Trophoblast cell (in vitro differentiated cells and primary cell): ENCODE results near the gene SYTL2.
A peak's percentile ranks its signal among the peaks of the same experiment; 100 is the strongest.

ENCODE experiments used
- DNase-seq, 2 donors: peaks; one replicate each; pipeline ENCODE4 v3.0.0-alpha.2; 2016
- H2AFZ ChIP-seq: 2 replicates; pipeline ENCODE4 v1.6.1; 2013; ENCODE audit warnings: low read length, moderate library complexity, mild to moderate bottlenecking; ENCODE audit not compliant: insufficient read depth, poor library complexity
- H2AK5ac ChIP-seq: 2 replicates; pipeline ENCODE4 v1.6.1; 2013; ENCODE audit warnings: mild to moderate bottlenecking, low read length
- H2BK120ac ChIP-seq: 2 replicates; pipeline ENCODE4 v1.6.1; 2013; ENCODE audit warnings: low read length, mild to moderate bottlenecking, moderate library complexity; ENCODE audit not compliant: insufficient read depth, poor library complexity
- H2BK12ac ChIP-seq: 2 replicates; pipeline ENCODE4 v1.6.1; 2013; ENCODE audit warnings: mild to moderate bottlenecking, low read length, moderate library complexity
- H2BK5ac ChIP-seq: 2 replicates; pipeline ENCODE4 v1.6.1; 2013; ENCODE audit warnings: low read length, low read depth, moderate library complexity, mild to moderate bottlenecking; ENCODE audit not compliant: poor library complexity
- H3K14ac ChIP-seq: 2 replicates; pipeline ENCODE4 v1.6.1; 2013; ENCODE audit warnings: mild to moderate bottlenecking, low read length
- H3K18ac ChIP-seq: 2 replicates; pipeline ENCODE4 v1.6.1; 2013; ENCODE audit warnings: mild to moderate bottlenecking, low read length
- H3K23ac ChIP-seq: 2 replicates; pipeline ENCODE4 v1.6.1; 2013; ENCODE audit warnings: low read length
- H3K27ac ChIP-seq: 2 replicates; pipeline ENCODE4 v1.5.1; 2013; ENCODE audit warnings: low read depth, mild to moderate bottlenecking, inconsistent platforms, low read length, moderate library complexity
- H3K27me3 ChIP-seq: 2 replicates; pipeline ENCODE4 v1.6.1; 2013; ENCODE audit warnings: inconsistent platforms, mild to moderate bottlenecking, low read length, moderate library complexity; ENCODE audit not compliant: insufficient read depth
- H3K36me3 ChIP-seq, 2 experiments: 1 replicate in 1 of 2; 2 replicates in 1 of 2; pipeline ENCODE4 v1.6.1; 2013; ENCODE audit warnings: low read length in 2 of 2, mild to moderate bottlenecking in 2 of 2, moderate library complexity in 1 of 2; ENCODE audit not compliant: insufficient read depth in 2 of 2, control insufficient read depth in 1 of 2
- H3K4ac ChIP-seq: 2 replicates; pipeline ENCODE4 v1.6.1; 2013; ENCODE audit warnings: low read depth, mild to moderate bottlenecking, low read length, moderate library complexity
- H3K4me1 ChIP-seq, 2 experiments: 1 replicate in 1 of 2; 2 replicates in 1 of 2; pipeline ENCODE4 v1.6.1; 2013; ENCODE audit warnings: low read length in 2 of 2, mild to moderate bottlenecking in 2 of 2, moderate library complexity in 1 of 2; ENCODE audit not compliant: insufficient read depth in 2 of 2, control insufficient read depth in 1 of 2
- H3K4me2 ChIP-seq: 2 replicates; pipeline ENCODE4 v1.6.1; 2013; ENCODE audit warnings: inconsistent platforms, mild to moderate bottlenecking, low read length, moderate library complexity
- H3K4me3 ChIP-seq: 2 replicates; pipeline ENCODE4 v1.5.1; 2013; ENCODE audit warnings: mild to moderate bottlenecking, low read depth, low read length, inconsistent platforms
- H3K79me1 ChIP-seq: one replicate; pipeline ENCODE4 v1.6.1; 2013; ENCODE audit warnings: low read length
- H3K79me2 ChIP-seq: 2 replicates; pipeline ENCODE4 v1.6.1; 2013; ENCODE audit warnings: low read length, mild to moderate bottlenecking; ENCODE audit not compliant: control insufficient read depth, insufficient read depth, poor library complexity
- H3K9ac ChIP-seq: 2 replicates; pipeline ENCODE4 v1.6.1; 2013; ENCODE audit warnings: mild to moderate bottlenecking, low read length
- H3K9me3 ChIP-seq: 2 replicates; pipeline ENCODE4 v1.6.1; 2013; ENCODE audit warnings: low read depth, mild to moderate bottlenecking, control low read depth, inconsistent platforms, low read length; ENCODE audit not compliant: insufficient read depth
- H4K12ac ChIP-seq: 2 replicates; pipeline ENCODE4 v1.6.1; 2013; ENCODE audit warnings: low read depth, mild to moderate bottlenecking, low read length, moderate library complexity
- H4K8ac ChIP-seq: 2 replicates; pipeline ENCODE4 v1.6.1; 2013; ENCODE audit warnings: low read depth, mild to moderate bottlenecking, low read length, moderate library complexity
- H4K91ac ChIP-seq: one replicate; pipeline ENCODE4 v1.6.1; 2013; ENCODE audit warnings: low read depth, mild to moderate bottlenecking, low read length, moderate library complexity
- WGBS: extraction: QIAGEN DNeasy Blood & Tissue Kit; methylation state at CpG from one replicate; pipeline ENCODE4 v1.1.7; 2013; ENCODE audit warnings: missing lambda C conversion rate; ENCODE audit not compliant: insufficient read length, insufficient coverage; ENCODE audit errors: extremely low coverage; 5-methylcytosine and 5-hydroxymethylcytosine counted together

Gene SYTL2

DNA sequence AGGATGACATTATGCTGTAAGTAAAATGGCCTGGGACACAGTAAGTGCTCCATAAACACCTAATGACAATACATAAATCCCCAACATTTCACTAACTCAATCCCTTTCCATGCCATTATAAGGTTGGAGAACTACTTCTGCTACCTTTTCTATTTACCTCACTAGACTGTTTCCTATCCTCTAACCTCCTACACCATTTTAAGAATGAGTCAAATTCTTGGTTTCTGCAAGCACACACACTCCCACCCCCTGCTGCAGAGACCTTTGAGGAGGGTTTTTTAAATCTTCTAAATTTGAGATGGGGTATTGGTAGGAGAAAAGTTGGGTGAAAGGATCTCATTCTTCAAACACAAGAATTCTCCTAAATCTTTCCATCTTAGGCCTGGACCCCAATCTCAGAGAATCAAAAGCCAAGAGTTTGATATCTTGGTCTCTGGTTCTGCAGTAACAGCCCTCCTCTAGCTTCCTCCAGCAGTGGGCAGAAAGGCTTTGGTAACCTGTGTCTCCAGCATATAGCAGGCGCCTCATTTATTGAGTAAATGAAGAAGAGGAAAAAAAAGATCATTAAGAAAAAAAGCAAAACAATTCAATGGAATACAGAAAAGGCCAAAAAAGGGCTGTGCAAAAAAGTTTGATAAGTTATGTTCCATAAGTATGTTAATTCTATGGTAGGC is 42.3 kb downstream of the SYTL2 start:
- Histone ChIP-seq H3K27me3 (no peaks in the 10 kb centered on the region), H3K27ac (no peak overlapping the region), H3K4me3 (no peak overlapping the region), H3K36me3 (no peaks in the 10 kb centered on the region), H4K91ac (no peak overlapping the region), H3K4ac (no peak overlapping the region), H2AK5ac (no peak overlapping the region), H4K8ac (no peak overlapping the region), H3K9me3 (peaks cover 3% of the 10 kb centered on the region), H3K79me2 (no peaks in the 10 kb centered on the region), H3K14ac (no peak overlapping the region), H3K4me1 (peaks cover 0 to 5% of the 10 kb centered on the region in 2 experiments), H2AFZ (no peak overlapping the region), H2BK120ac (no peak overlapping the region), H3K79me1 (no peaks in the 10 kb centered on the region), H3K18ac (no peak overlapping the region), H2BK12ac (no peak overlapping the region), H3K9ac (no peak overlapping the region), H3K23ac (no peak overlapping the region), H2BK5ac (no peak overlapping the region), H3K4me2 (no peak overlapping the region), H4K12ac (no peak overlapping the region)
- DNase-seq, result no peak
- no CpG with 5 or more reads among the region's 1 CpG for WGBS

DNA sequence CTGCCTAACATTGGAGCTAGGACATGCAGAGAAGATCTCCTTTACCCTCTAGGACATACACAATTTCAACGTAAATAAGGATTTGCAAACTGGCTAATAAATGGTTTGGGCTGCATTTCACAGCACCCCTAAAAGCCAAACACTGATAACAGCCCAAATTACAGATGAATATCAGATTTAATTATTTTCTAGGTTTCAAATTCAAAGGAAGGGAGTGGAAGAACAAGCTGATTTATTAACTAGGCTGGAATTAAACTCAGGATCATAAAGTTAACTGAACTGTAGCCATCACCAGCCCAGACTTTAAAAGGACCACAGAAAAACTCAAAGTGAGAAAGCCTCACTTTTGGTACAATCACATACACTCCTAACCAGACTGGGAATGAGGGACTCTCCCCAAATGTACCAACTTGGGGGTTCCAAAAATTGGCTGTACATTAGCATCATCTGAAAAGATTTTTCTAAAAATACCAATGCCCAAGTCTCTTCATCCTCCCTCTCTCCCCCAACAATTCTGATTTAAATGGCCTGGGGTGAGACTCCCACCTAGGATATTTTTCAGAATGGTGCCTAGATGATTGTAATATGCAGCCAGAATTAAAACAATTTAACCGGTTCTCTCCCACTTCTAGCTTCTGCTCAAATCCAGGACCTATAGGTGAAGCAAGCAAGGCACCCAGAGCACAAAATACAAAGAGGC is 43.5 kb downstream of the SYTL2 start:
- no peak overlapping the region for H3K23ac ChIP-seq
- no peak overlapping the region for H3K4me2 ChIP-seq
- H4K91ac ChIP-seq, result no peak overlapping the region
- no peak overlapping the region for H3K27ac ChIP-seq
- no peak overlapping the region for H2BK12ac ChIP-seq
- no peak overlapping the region for H2BK5ac ChIP-seq
- no peak overlapping the region for H2AK5ac ChIP-seq
- no peaks in the 10 kb centered on the region for H3K79me1 ChIP-seq
- H3K27me3 ChIP-seq, result no peaks in the 10 kb centered on the region
- H3K79me2 ChIP-seq, result no peaks in the 10 kb centered on the region
- no peak overlapping the region for H3K18ac ChIP-seq
- H3K36me3 ChIP-seq, result no peaks in the 10 kb centered on the region
- no peak overlapping the region for H2AFZ ChIP-seq
- H3K14ac ChIP-seq, result no peak overlapping the region
- H3K4me1 ChIP-seq, result peaks cover 0 to 1% of the 10 kb centered on the region in 2 experiments
- no peak for DNase-seq
- no peak overlapping the region for H3K4ac ChIP-seq
- peaks cover 3% of the 10 kb centered on the region for H3K9me3 ChIP-seq
- no CpG with 5 or more reads among the region's 2 CpGs for WGBS
- no peak overlapping the region for H3K4me3 ChIP-seq
- no peak overlapping the region for H4K12ac ChIP-seq
- H2BK120ac ChIP-seq, result no peak overlapping the region
- H3K9ac ChIP-seq, result no peak overlapping the region
- no peak overlapping the region for H4K8ac ChIP-seq

DNA sequence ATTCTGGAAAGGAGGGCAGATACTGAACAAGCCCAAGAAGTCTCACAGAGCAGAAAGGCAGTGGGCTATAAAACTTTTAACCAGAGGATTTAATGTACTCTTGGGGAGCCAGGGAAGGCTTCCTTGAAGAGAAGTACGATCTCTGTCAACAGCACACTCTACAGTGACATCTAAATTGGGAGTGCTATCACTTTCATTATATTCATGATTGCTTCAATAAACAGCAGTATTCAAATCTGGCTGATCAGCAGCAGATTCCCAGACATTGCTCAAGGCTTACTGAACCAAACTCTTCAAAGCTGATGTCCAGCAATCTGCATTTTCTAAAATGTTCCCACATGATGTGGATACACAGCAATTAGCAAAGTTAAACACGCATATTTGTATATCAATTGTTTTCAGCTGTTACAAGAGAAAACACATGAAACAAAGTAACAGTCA is 44.2 kb downstream of the SYTL2 start:
- Histone ChIP-seq H3K36me3 (no peaks in the 10 kb centered on the region), H3K9ac (no peak overlapping the region), H2AK5ac (no peak overlapping the region), H3K79me1 (no peaks in the 10 kb centered on the region), H4K12ac (no peak overlapping the region), H3K18ac (no peak overlapping the region), H3K23ac (no peak overlapping the region), H3K4ac (no peak overlapping the region), H3K4me1 (no peaks in the 10 kb centered on the region), H4K91ac (no peak overlapping the region), H3K27ac (no peak overlapping the region), H3K14ac (no peak overlapping the region), H3K4me3 (no peak overlapping the region), H2BK12ac (no peak overlapping the region), H2BK5ac (no peak overlapping the region), H2AFZ (no peak overlapping the region), H4K8ac (no peak overlapping the region), H3K9me3 (peaks cover 3% of the 10 kb centered on the region), H3K79me2 (no peaks in the 10 kb centered on the region), H3K4me2 (no peak overlapping the region), H3K27me3 (no peaks in the 10 kb centered on the region), H2BK120ac (no peak overlapping the region)
- no CpG with 5 or more reads among the region's 2 CpGs for WGBS
- DNase-seq, result peak; percentile 15 to 65

GRCh38 chr11:85764796-85765195 is 46.1 kb downstream of the SYTL2 start:
- Histone ChIP-seq H3K36me3 (no peaks in the 10 kb centered on the region), H3K4ac (no peak overlapping the region), H4K91ac (no peak overlapping the region), H4K12ac (no peak overlapping the region), H3K9ac (no peak overlapping the region), H3K9me3 (peaks cover 3% of the 10 kb centered on the region), H2BK120ac (no peak overlapping the region), H2BK12ac (no peak overlapping the region), H3K27ac (no peak overlapping the region), H4K8ac (no peak overlapping the region), H2BK5ac (no peak overlapping the region), H2AFZ (no peak overlapping the region), H3K27me3 (no peaks in the 10 kb centered on the region), H2AK5ac (no peak overlapping the region), H3K23ac (no peak overlapping the region), H3K4me1 (peaks cover 0 to 2% of the 10 kb centered on the region in 2 experiments), H3K4me3 (no peak overlapping the region), H3K4me2 (no peak overlapping the region), H3K79me1 (no peaks in the 10 kb centered on the region), H3K14ac (no peak overlapping the region), H3K18ac (no peak overlapping the region), H3K79me2 (no peaks in the 10 kb centered on the region)
- no peak for DNase-seq
- WGBS, result no CpG with 5 or more reads among the region's 4 CpGs
